Immature natural killer cell (primary cell): ENCODE results near the gene HFE. TPM values are rescaled to one million over a fixed set of nuclear protein-coding genes. Genes with fewer than 3 reads are reported as not detected.
"Not testable (repeated sequence)": the region's sequence is repeated elsewhere in the genome, so short reads cannot be mapped to it uniquely, and the experiment has no call there.

Source experiments
- DNase-seq, 3 donors: peaks; one replicate each; pipeline ENCODE4 v3.0.0; 2022; ENCODE audit warnings: mixed read lengths in 1 of 3
- H3K27ac Mint-ChIP-seq, 6 donors: one replicate each; pipeline ENCODE4 v1.8.0; 2020; ENCODE audit warnings: mixed read lengths in 6 of 6, mild to moderate bottlenecking in 5 of 6, inconsistent platforms in 4 of 6, moderate library complexity in 3 of 6
- H3K27me3 Mint-ChIP-seq, 3 donors: one replicate each; pipeline ENCODE4 v1.8.0; 2020 to 2021; ENCODE audit warnings: low read depth in 3 of 3, mild to moderate bottlenecking in 3 of 3, mixed read lengths in 3 of 3, moderate library complexity in 3 of 3, inconsistent platforms in 1 of 3
- H3K36me3 Mint-ChIP-seq, 3 donors: one replicate each; pipeline ENCODE4 v1.8.0; 2020; ENCODE audit warnings: mixed read lengths in 3 of 3, inconsistent platforms in 2 of 3, mild to moderate bottlenecking in 2 of 3
- H3K4me1 Mint-ChIP-seq, 2 donors: one replicate each; pipeline ENCODE4 v1.8.0; 2020; ENCODE audit warnings: inconsistent platforms in 2 of 2, mild to moderate bottlenecking in 2 of 2, mixed read lengths in 2 of 2, moderate library complexity in 1 of 2
- H3K4me3 Mint-ChIP-seq, 5 donors: one replicate each; pipeline ENCODE4 v1.8.0; 2020; ENCODE audit warnings: mild to moderate bottlenecking in 5 of 5, mixed read lengths in 5 of 5, inconsistent platforms in 3 of 5, moderate library complexity in 3 of 5
- H3K9me3 Mint-ChIP-seq, 6 donors: one replicate each; pipeline ENCODE4 v1.8.0; 2020; ENCODE audit warnings: mild to moderate bottlenecking in 6 of 6, mixed read lengths in 6 of 6, inconsistent platforms in 4 of 6, moderate library complexity in 3 of 6
- polyA plus RNA-seq, 3 donors: library from polyadenylated mRNA; unstranded; fragments of 300-500 nt; fragmentation: Illumina TruSeq; gene quantifications; one replicate each; pipeline ENCODE4 v1.2.3, GENCODE V29; 2021

Gene HFE
- polyA plus RNA-seq, 3 donors from 2014 or later = 0.90 to 5.1 (median 1.8) TPM

GRCh38 chr6:26078066-26078465 is 9.2 kb upstream of the HFE start:
- H3K36me3 Mint-ChIP-seq, H3K27ac Mint-ChIP-seq, DNase-seq, H3K27me3 Mint-ChIP-seq, H3K4me3 Mint-ChIP-seq, H3K4me1 Mint-ChIP-seq: not testable (repeated sequence)
- H3K9me3 Mint-ChIP-seq = peaks cover 0 to 16% (median 12%) of the 10 kb centered on the region in 6 donors

DNA sequence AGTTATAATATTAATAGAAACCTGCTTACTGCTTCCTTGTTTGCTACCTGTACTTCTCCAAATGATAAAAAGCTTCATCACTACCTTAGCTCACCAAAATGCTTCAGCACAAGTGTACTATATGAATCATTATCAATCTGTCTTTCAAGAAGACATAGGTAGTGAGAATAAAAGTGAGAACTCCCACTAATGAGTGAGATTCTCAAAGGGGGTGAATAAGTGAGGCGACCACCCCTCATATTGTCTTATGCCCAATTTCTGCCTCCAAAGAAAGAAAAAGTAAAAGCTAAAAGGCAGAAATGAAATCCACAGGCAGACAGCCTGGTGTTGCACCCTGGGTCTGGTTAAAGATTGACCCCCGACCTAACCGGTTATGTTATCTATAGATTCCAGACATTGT is 6.1 kb upstream of the HFE start:
- not testable (repeated sequence) for H3K27ac Mint-ChIP-seq, H3K4me3 Mint-ChIP-seq, H3K36me3 Mint-ChIP-seq, H3K4me1 Mint-ChIP-seq, DNase-seq, H3K27me3 Mint-ChIP-seq
- H3K9me3 Mint-ChIP-seq = peaks cover 0 to 16% (median 12%) of the 10 kb centered on the region in 6 donors

GRCh38 chr6:26086211-26086610 is 1.0 kb upstream of the HFE start:
- DNase-seq = no peak
- Mint-ChIP-seq H3K27ac (peak overlapping the region in 1 of 6 donors; percentile 62), H3K27me3 (peaks cover 2 to 8% (median 3%) of the 10 kb centered on the region in 3 donors), H3K36me3 (peaks cover 4 to 9% (median 6%) of the 10 kb centered on the region in 3 donors), H3K9me3 (peaks cover 0 to 9% (median 6%) of the 10 kb centered on the region in 6 donors), H3K4me3 (peak overlapping the region; percentile 31 to 89 (median 86)), H3K4me1 (peaks cover 15 to 19% of the 10 kb centered on the region in 2 donors)

- Mint-ChIP-seq H3K27ac (peak overlapping the region in 3 of 6 donors; percentile 66 to 73 (median 70)), H3K4me1 (peaks cover 15 to 19% of the 10 kb centered on the region in 2 donors), H3K9me3 (no peaks in the 10 kb centered on the region), H3K4me3 (peak overlapping the region; percentile 86 to 91 (median 88)), H3K36me3 (peaks cover 0 to 7% (median 4%) of the 10 kb centered on the region in 3 donors), H3K27me3 (peaks cover 2 to 8% (median 3%) of the 10 kb centered on the region in 3 donors)
- DNase-seq = no peak
These were observed 1.1 kb downstream of the HFE start for GRCh38 chr6:26088344-26088743.

DNA sequence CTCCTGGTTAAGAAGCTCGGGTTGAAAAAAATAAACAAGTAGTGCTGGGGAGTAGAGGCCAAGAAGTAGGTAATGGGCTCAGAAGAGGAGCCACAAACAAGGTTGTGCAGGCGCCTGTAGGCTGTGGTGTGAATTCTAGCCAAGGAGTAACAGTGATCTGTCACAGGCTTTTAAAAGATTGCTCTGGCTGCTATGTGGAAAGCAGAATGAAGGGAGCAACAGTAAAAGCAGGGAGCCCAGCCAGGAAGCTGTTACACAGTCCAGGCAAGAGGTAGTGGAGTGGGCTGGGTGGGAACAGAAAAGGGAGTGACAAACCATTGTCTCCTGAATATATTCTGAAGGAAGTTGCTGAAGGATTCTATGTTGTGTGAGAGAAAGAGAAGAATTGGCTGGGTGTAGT is 2.0 kb downstream of the HFE start:
- no peak for DNase-seq
- H3K9me3 Mint-ChIP-seq = no peaks in the 10 kb centered on the region
- H3K4me1 Mint-ChIP-seq = peaks cover 15 to 19% of the 10 kb centered on the region in 2 donors
- peak overlapping the region in 1 of 6 donors; percentile 73 for H3K27ac Mint-ChIP-seq
- peaks cover 2 to 8% (median 3%) of the 10 kb centered on the region in 3 donors for H3K27me3 Mint-ChIP-seq
- H3K4me3 Mint-ChIP-seq = no peak overlapping the region
- H3K36me3 Mint-ChIP-seq = peaks cover 0 to 7% (median 4%) of the 10 kb centered on the region in 3 donors

- Mint-ChIP-seq H3K4me1 (peaks cover 9 to 10% of the 10 kb centered on the region in 2 donors), H3K27ac (no peak overlapping the region), H3K4me3 (no peak overlapping the region), H3K27me3 (peaks cover 4 to 8% (median 5%) of the 10 kb centered on the region in 3 donors), H3K36me3 (peaks cover 0 to 7% (median 4%) of the 10 kb centered on the region in 3 donors), H3K9me3 (no peaks in the 10 kb centered on the region)
- no peak for DNase-seq
These were observed 5.2 kb downstream of the HFE start for GRCh38 chr6:26092443-26092842.

GRCh38 chr6:26094036-26094435 is 6.8 kb downstream of the HFE start:
- peaks cover 2 to 5% (median 3%) of the 10 kb centered on the region in 3 donors for H3K27me3 Mint-ChIP-seq
- H3K27ac Mint-ChIP-seq = no peak overlapping the region
- DNase-seq = no peak
- no peaks in the 10 kb centered on the region for H3K4me1 Mint-ChIP-seq
- H3K36me3 Mint-ChIP-seq = peaks cover 0 to 7% (median 4%) of the 10 kb centered on the region in 3 donors
- H3K4me3 Mint-ChIP-seq = no peak overlapping the region
- no peaks in the 10 kb centered on the region for H3K9me3 Mint-ChIP-seq

- DNase-seq = peak; percentile 55 to 67 (median 61)
- Mint-ChIP-seq H3K4me1 (no peaks in the 10 kb centered on the region), H3K27me3 (peaks cover 0 to 3% (median 2%) of the 10 kb centered on the region in 3 donors), H3K4me3 (no peak overlapping the region), H3K27ac (peak overlapping the region in 1 of 6 donors; percentile 55), H3K36me3 (no peaks in the 10 kb centered on the region), H3K9me3 (no peaks in the 10 kb centered on the region)
These were observed 10.1 kb downstream of the HFE start for GRCh38 chr6:26097268-26097875.

- DNase-seq = no peak
- peaks cover 8 to 12% (median 11%) of the 10 kb centered on the region in 3 donors for H3K27me3 Mint-ChIP-seq
- H3K4me3 Mint-ChIP-seq = peak overlapping the region; percentile 92 to 95 (median 94)
- H3K4me1 Mint-ChIP-seq = peaks cover 17 to 21% of the 10 kb centered on the region in 2 donors
- no peaks in the 10 kb centered on the region for H3K36me3 Mint-ChIP-seq
- peaks cover 0 to 2% (median 0%) of the 10 kb centered on the region in 6 donors for H3K9me3 Mint-ChIP-seq
- peak overlapping the region; percentile 97 to 99 (median 98) for H3K27ac Mint-ChIP-seq
These were observed 16.0 kb downstream of the HFE start for GRCh38 chr6:26103141-26103769.

- H3K4me1 Mint-ChIP-seq = peaks cover 17 to 21% of the 10 kb centered on the region in 2 donors
- peaks cover 0 to 2% (median 0%) of the 10 kb centered on the region in 6 donors for H3K9me3 Mint-ChIP-seq
- H3K36me3 Mint-ChIP-seq = no peaks in the 10 kb centered on the region
- DNase-seq = peak; percentile 88 to 92 (median 91)
- peak overlapping the region; percentile 97 to 99 (median 98) for H3K27ac Mint-ChIP-seq
- H3K27me3 Mint-ChIP-seq = peaks cover 8 to 12% (median 11%) of the 10 kb centered on the region in 3 donors
- peak overlapping the region; percentile 92 to 95 (median 94) for H3K4me3 Mint-ChIP-seq
These were observed 16.7 kb downstream of the HFE start for GRCh38 chr6:26103770-26104456.

GRCh38 chr6:26104457-26105108 is 17.4 kb downstream of the HFE start:
- Mint-ChIP-seq H3K27ac (peak overlapping the region; percentile 97 to 99 (median 98)), H3K36me3 (no peaks in the 10 kb centered on the region), H3K4me1 (peaks cover 17 to 21% of the 10 kb centered on the region in 2 donors), H3K27me3 (peaks cover 8 to 12% (median 11%) of the 10 kb centered on the region in 3 donors), H3K4me3 (peak overlapping the region; percentile 92 to 95 (median 94)), H3K9me3 (peaks cover 0 to 2% (median 0%) of the 10 kb centered on the region in 6 donors)
- DNase-seq = no peak

DNA sequence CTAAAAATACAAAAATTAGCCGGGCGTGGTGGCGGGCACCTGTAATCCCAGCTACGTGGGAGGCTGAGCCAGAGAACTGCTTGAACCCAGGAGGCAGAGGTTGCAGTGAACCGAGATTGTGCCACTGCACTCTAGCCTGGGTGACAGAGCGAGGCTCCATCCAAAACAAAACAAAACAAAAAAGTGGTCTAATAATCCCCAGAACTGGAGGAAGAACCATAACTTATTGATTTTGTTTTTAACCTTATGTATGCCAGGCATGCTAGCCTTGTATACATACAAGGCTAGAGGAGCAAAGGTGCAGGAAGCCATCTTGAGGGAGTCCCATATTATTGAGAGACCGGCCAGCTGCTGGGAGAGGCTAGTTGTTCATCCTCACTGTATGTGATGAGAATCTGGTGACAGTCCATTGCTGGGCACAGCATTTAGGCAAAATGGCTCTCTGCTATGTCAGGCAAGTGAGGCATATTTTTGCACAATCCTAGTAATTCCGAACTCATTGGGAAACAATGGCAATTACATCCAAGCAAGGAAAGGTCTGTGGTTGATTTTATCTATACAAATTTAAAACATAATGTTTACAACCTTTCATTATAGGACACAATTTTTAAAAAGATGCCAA is 18.0 kb downstream of the HFE start:
- no peak for DNase-seq

GRCh38 chr6:26105842-26106241 is 18.6 kb downstream of the HFE start:
- no peak overlapping the region for H3K27ac Mint-ChIP-seq
- no peak overlapping the region for H3K4me3 Mint-ChIP-seq
- H3K9me3 Mint-ChIP-seq = peaks cover 0 to 2% (median 0%) of the 10 kb centered on the region in 6 donors
- H3K27me3 Mint-ChIP-seq = peaks cover 8 to 14% (median 12%) of the 10 kb centered on the region in 3 donors
- peaks cover 17 to 21% of the 10 kb centered on the region in 2 donors for H3K4me1 Mint-ChIP-seq
- no peaks in the 10 kb centered on the region for H3K36me3 Mint-ChIP-seq
- no peak for DNase-seq

More for the DNA sequence above, 18.0 kb downstream of the HFE start:
- H3K27me3 Mint-ChIP-seq = peaks cover 8 to 14% (median 12%) of the 10 kb centered on the region in 3 donors
- H3K4me3 Mint-ChIP-seq = no peak overlapping the region
- no peaks in the 10 kb centered on the region for H3K36me3 Mint-ChIP-seq
- H3K27ac Mint-ChIP-seq = peak overlapping the region in 4 of 6 donors; percentile 29 to 98 (median 80)
- peaks cover 0 to 2% (median 0%) of the 10 kb centered on the region in 6 donors for H3K9me3 Mint-ChIP-seq
- H3K4me1 Mint-ChIP-seq = peaks cover 17 to 21% of the 10 kb centered on the region in 2 donors
